Measurements from ENCODE around the gene TBRG4. TPM values are rescaled to one million over a fixed set of nuclear protein-coding genes. Genes with fewer than 3 reads are reported as not detected.

The TBRG4 gene
- total and polyA plus RNA-seq, 10 donors: 37.9 to 77.1 (median 57.9) TPM

GRCh38 chr7:45099891-45100760, 11.4 kb downstream of the TBRG4 start:
- intact Hi-C loops (cut with DNase I; ENCODE audit: low total_unique reads): no loop called here
- Histone ChIP-seq H3K27me3 (replicated peaks in 1 of 7) (no peaks in the 10 kb centered on the region), H3K9me3 (peaks cover 0 to 5% (median under 1%) of the 10 kb centered on the region in 8 donors), H3K36me3 (peaks cover 23 to 78% (median 70%) of the 10 kb centered on the region in 6 donors), H3K4me1 (peaks cover 0 to 5% (median 0%) of the 10 kb centered on the region in 6 donors), H3K4me3 (no peak overlapping the region), H3K27ac (no peak overlapping the region)
- DNase-seq: peak; percentile 73
- WGBS, 5 donors: 94 to 99% (median 97%) methylated on average over 15 to 16 of the region's 16 CpGs
- TF ChIP-seq, protein P1, sequence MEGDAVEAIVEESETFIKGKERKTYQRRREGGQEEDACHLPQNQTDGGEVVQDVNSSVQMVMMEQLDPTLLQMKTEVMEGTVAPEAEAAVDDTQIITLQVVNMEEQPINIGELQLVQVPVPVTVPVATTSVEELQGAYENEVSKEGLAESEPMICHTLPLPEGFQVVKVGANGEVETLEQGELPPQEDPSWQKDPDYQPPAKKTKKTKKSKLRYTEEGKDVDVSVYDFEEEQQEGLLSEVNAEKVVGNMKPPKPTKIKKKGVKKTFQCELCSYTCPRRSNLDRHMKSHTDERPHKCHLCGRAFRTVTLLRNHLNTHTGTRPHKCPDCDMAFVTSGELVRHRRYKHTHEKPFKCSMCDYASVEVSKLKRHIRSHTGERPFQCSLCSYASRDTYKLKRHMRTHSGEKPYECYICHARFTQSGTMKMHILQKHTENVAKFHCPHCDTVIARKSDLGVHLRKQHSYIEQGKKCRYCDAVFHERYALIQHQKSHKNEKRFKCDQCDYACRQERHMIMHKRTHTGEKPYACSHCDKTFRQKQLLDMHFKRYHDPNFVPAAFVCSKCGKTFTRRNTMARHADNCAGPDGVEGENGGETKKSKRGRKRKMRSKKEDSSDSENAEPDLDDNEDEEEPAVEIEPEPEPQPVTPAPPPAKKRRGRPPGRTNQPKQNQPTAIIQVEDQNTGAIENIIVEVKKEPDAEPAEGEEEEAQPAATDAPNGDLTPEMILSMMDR (IDR thresholded peaks at IDR 0.05 in 8 of 11, conservative IDR thresholded peaks at IDR 0.05 in 3 of 11): no peak
- TF ChIP-seq POLR2AphosphoS5 (IDR thresholded peaks at IDR 0.05) (no peak), POLR2A (IDR thresholded peaks at IDR 0.05) (no peak)

DNA sequence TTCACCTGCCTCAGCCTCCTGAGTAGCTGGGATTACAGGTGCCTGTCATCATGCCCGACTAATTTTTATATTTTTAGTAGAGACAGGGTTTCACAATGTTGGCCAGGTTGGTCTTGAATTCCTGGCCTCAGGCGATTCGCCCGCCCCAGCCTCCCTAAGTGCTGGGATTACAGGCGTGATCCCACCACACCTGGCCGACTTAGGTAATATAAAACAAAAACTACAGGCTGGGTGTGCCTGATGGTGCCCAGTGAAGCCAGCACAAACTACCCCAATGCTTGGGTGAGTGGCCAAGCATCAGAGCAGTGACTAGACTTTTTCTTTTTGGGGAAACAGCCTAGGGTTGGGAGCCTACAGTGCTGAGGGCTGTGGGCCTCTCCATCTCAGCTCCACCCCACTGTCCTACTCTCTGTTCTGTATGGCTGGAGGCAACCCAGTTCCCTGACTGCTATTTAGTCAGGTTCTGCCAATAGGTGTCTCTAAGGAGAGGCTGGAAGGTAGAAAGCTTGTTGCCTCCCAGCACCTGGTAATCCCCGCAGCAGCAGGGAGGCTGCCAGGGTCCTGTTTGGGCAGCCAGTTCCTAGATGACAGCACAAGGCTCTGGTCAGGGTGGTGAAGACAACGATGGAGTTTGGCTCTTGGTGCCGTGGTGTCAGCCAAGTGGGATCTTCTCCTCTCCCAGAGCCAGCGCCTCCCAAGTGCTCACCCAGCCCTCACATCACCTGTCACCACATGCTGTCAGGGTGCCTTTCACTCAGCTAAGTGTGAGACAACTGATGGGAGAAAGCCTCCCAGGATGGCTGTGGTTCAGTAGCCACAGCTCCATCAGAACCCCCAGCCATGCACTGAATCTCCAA, 12.3 kb downstream of the TBRG4 start:
- peaks cover 0 to 14% (median 7%) of the 10 kb centered on the region in 8 donors for H3K9me3 ChIP-seq
- peaks cover 19 to 69% (median 61%) of the 10 kb centered on the region in 6 donors for H3K36me3 ChIP-seq
- TF ChIP-seq, protein P1 (IDR thresholded peaks at IDR 0.05 in 8 of 11, conservative IDR thresholded peaks at IDR 0.05 in 3 of 11): no peak
- TF ChIP-seq POLR2AphosphoS5 (IDR thresholded peaks at IDR 0.05) (no peak), POLR2A (IDR thresholded peaks at IDR 0.05) (no peak)
- no peaks in the 10 kb centered on the region for H3K4me1 ChIP-seq
- intact Hi-C loops (cut with DNase I; ENCODE audit: low total_unique reads): no loop called here
- 89 to 95% (median 92%) methylated on average over 7 to 10 of the region's 10 CpGs for WGBS, 5 donors
- H3K4me3 ChIP-seq: no peak overlapping the region
- DNase-seq: no peak
- H3K27ac ChIP-seq: no peak overlapping the region
- H3K27me3 ChIP-seq (replicated peaks in 1 of 7): no peaks in the 10 kb centered on the region

DNA sequence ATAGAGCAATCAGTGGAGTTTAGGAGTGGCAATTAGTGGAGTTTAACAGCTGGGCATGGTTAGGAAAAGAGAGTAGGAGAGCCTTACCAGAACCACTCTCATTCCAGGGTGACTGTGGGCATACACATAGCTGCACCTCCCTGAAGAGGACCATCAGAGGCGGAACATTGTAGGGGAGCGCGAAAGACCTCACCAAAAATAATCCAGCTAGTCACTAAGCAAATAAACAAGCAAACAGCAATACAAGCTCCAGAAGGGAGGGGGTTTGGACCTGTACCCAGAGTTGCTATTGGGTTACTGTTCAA, 18.6 kb downstream of the TBRG4 start:
- H3K27me3 ChIP-seq (replicated peaks in 1 of 7): peaks cover 0 to 24% (median 11%) of the 10 kb centered on the region in 7 donors
- H3K27ac ChIP-seq: no peak overlapping the region
- TF ChIP-seq POLR2A (IDR thresholded peaks at IDR 0.05) (no peak), POLR2AphosphoS5 (IDR thresholded peaks at IDR 0.05) (no peak)
- TF ChIP-seq, protein P1 (IDR thresholded peaks at IDR 0.05 in 8 of 11, conservative IDR thresholded peaks at IDR 0.05 in 3 of 11): no peak
- no peak overlapping the region for H3K4me3 ChIP-seq
- peaks cover 0 to 28% (median 15%) of the 10 kb centered on the region in 8 donors for H3K9me3 ChIP-seq
- WGBS, 5 donors: 78 to 97% (median 85%) methylated on average over 3 of the region's 3 CpGs
- peaks cover 0 to 5% (median 1%) of the 10 kb centered on the region in 6 donors for H3K36me3 ChIP-seq
- DNase-seq: no peak
- intact Hi-C loops (cut with DNase I; ENCODE audit: low total_unique reads): no loop called here
- peaks cover 0 to 19% (median 14%) of the 10 kb centered on the region in 6 donors for H3K4me1 ChIP-seq

All from spleen (tissue), 11 donors.